Nucleus accumbens (tissue), 56 donors: ENCODE results near the gene PEX14.

Experiments used
- DNase-seq, 56 donors: peaks; one replicate each; lab custom pipeline; 2025; lab: John Stamatoyannopoulos, UW

PEX14 gene

GRCh38 chr1:10583641-10584040 is 108.9 kb downstream of the PEX14 start:
- no peak for DNase-seq

GRCh38 chr1:10585242-10585641 is 110.5 kb downstream of the PEX14 start:
- no peak for DNase-seq

GRCh38 chr1:10586125-10586524 is 111.4 kb downstream of the PEX14 start:
- no peak for DNase-seq

- no peak for DNase-seq
Observed at GRCh38 chr1:10588640-10589039, 113.9 kb downstream of the PEX14 start.

- no peak for DNase-seq
Observed at GRCh38 chr1:10589074-10589473, 114.3 kb downstream of the PEX14 start.

- DNase-seq: no peak
Observed at GRCh38 chr1:10591010-10591409, 116.3 kb downstream of the PEX14 start.

- DNase-seq: no peak
Observed at GRCh38 chr1:10592373-10592772, 117.6 kb downstream of the PEX14 start.

GRCh38 chr1:10593750-10594149 is 119.0 kb downstream of the PEX14 start:
- DNase-seq: no peak

- DNase-seq: no peak
Observed at GRCh38 chr1:10594595-10595223, 120.0 kb downstream of the PEX14 start.

- DNase-seq: no peak
Observed at GRCh38 chr1:10596780-10597179, 122.0 kb downstream of the PEX14 start.

GRCh38 chr1:10597492-10598388 is 123.0 kb downstream of the PEX14 start:
- DNase-seq: no peak

GRCh38 chr1:10598389-10598702 is 123.6 kb downstream of the PEX14 start:
- peak in 13 of 56 donors; percentile 6 to 60 (median 17) for DNase-seq

- DNase-seq: no peak
Observed at GRCh38 chr1:10599194-10599861, 124.6 kb downstream of the PEX14 start.

GRCh38 chr1:10601342-10602070 is 126.8 kb downstream of the PEX14 start:
- DNase-seq: no peak

GRCh38 chr1:10602936-10603335 is 128.2 kb downstream of the PEX14 start:
- no peak for DNase-seq

GRCh38 chr1:10604966-10605365 is 130.2 kb downstream of the PEX14 start:
- DNase-seq: no peak

GRCh38 chr1:10606064-10606463 is 131.3 kb downstream of the PEX14 start:
- DNase-seq: no peak

GRCh38 chr1:10607228-10607627 is 132.5 kb downstream of the PEX14 start:
- DNase-seq: no peak

- no peak for DNase-seq
Observed at GRCh38 chr1:10608690-10609089, 133.9 kb downstream of the PEX14 start.

GRCh38 chr1:10610901-10611600 is 136.3 kb downstream of the PEX14 start:
- DNase-seq: no peak
